ENCODE results near the gene HIPK2. TPM values are rescaled to one million over a fixed set of nuclear protein-coding genes. Genes with fewer than 3 reads are reported as not detected.

Gene HIPK2
- total RNA-seq = 72.1 to 75.8 TPM (median 72.9 TPM) in 3 replicates

DNA sequence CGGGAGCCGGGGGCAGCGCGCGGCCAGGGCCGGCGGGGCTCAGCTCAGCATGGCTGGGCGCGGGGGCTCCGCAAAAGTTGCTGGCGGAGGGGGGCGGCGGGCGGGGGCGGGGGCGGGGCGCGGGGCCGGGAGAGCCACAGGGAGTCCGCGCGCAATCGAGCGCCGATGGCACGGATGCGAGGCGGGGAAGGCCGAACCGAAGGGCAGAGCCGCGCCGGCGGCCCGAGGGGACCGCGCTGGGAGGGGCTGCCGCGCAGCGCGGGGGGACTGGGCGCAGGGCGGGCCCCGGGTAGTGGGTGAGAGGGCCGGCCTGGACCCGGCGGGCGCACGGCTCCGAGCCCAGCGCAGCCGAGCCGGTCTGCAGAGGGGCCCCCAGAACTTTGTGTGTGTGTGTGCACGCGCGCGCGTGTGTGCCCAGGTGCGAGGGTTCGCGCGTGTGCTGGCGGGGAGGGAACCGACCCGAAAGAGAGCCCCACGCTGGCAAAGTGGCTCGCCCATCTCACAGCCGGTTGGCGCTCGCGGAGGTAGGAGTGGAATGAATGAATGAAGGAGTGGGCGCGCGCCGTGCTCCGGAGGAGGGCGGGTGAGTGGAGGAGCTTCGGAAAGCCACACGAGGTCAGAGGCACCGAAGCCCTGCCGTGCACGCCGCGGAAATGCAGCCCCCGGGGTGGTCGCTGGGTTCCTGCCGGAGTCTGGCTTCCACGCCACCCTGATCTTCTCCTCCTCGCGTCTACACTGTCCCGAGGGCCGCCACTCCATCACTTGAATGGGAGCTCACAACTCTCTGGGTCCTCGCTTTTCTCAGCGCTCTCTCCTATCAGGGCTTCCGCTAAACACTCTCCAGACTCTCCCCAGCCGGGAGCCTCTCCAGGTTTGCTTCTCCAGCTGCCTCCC is at the start of gene HIPK2:
Gene HIPK2 (minus strand): TSS at position 51 of the 894 bp plus-strand sequence. CDS start 375 bp downstream, outside the sequence.
- peak; percentile 77 to 79 for DNase-seq (ENCODE audit: low spot score in 2 of 2, unreplicated experiment in 2 of 2)
- Mint-ChIP-seq H3K4me1 (peaks cover 28% of the 10 kb centered on the region), H3K27me3 (ENCODE audit: low read depth) (peaks cover 23% of the 10 kb centered on the region), H3K27ac (peak within 1 kb of the TSS; percentile 97), H3K9me3 (no peaks in the 10 kb centered on the region), H3K36me3 (no peaks in the 10 kb centered on the region), H3K4me3 (peak within 1 kb of the TSS; percentile 99)
- TF ChIP-seq, protein P1, sequence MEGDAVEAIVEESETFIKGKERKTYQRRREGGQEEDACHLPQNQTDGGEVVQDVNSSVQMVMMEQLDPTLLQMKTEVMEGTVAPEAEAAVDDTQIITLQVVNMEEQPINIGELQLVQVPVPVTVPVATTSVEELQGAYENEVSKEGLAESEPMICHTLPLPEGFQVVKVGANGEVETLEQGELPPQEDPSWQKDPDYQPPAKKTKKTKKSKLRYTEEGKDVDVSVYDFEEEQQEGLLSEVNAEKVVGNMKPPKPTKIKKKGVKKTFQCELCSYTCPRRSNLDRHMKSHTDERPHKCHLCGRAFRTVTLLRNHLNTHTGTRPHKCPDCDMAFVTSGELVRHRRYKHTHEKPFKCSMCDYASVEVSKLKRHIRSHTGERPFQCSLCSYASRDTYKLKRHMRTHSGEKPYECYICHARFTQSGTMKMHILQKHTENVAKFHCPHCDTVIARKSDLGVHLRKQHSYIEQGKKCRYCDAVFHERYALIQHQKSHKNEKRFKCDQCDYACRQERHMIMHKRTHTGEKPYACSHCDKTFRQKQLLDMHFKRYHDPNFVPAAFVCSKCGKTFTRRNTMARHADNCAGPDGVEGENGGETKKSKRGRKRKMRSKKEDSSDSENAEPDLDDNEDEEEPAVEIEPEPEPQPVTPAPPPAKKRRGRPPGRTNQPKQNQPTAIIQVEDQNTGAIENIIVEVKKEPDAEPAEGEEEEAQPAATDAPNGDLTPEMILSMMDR (IDR thresholded peaks at IDR 0.05; ENCODE audit: unreplicated experiment) = no peak

DNA sequence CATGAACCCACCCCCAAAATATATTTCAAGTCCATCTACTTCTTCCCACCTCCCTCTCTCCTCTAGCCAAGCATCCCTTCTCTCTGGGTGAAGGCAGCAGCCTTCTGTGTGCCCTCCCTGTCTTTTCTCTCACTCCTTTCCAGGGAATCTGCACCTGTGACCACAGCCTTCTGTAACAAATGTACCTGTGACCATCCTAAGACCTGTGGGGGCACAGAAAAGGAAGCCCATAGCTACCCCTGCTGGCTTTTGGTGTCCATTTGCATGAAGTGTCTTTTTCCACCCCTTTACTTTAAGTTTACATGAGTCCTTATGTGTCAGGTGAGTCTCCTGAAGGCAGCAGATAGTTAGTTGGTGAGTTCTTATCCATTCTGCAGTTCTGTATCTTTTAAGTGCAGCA is 49.2 kb upstream of the HIPK2 start:
- TF ChIP-seq, protein P1 (IDR thresholded peaks at IDR 0.05; ENCODE audit: unreplicated experiment) = no peak
- Mint-ChIP-seq H3K27ac (no peak overlapping the region), H3K4me1 (peaks cover 20% of the 10 kb centered on the region), H3K27me3 (ENCODE audit: low read depth) (peaks cover 33% of the 10 kb centered on the region), H3K4me3 (no peak overlapping the region), H3K36me3 (no peaks in the 10 kb centered on the region), H3K9me3 (peaks cover 8% of the 10 kb centered on the region)
- DNase-seq (ENCODE audit: low spot score in 2 of 2, unreplicated experiment in 2 of 2) = no peak

DNA sequence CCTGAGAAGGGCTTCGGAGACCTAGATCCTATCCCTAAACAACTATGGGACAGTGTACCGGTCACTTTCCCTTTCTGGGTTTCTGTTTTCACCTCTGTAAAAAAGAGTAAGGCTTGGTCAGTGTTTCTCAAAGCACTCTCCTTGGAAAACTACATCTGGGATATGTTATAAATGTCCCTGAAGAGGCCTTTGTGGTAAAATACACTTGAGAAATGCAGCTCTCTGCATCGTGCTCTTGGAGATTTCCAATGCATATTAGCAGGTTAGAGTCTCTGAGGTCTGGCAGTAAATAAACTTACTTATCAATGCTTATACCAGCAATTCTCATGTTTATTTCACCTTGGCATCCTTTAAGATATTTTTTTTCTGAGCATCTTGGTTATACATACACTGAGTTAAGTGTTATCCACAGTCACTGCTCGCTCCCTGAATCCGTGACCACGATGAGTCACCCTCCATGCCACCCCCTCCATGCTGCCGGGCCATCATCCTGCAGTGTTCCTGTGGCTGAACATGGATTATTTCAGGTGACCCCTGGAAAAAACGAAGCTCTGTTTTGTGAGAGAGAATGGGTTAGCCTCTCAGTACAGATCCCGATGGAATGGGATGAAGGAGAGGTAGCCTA is 48.0 kb upstream of the HIPK2 start:
- Mint-ChIP-seq H3K36me3 (no peaks in the 10 kb centered on the region), H3K27me3 (ENCODE audit: low read depth) (peaks cover 33% of the 10 kb centered on the region), H3K9me3 (peaks cover 8% of the 10 kb centered on the region), H3K4me3 (no peak overlapping the region), H3K4me1 (peaks cover 16% of the 10 kb centered on the region), H3K27ac (no peak overlapping the region)
- no peak for DNase-seq (ENCODE audit: low spot score in 2 of 2, unreplicated experiment in 2 of 2)
- TF ChIP-seq, protein P1 (IDR thresholded peaks at IDR 0.05; ENCODE audit: unreplicated experiment) = no peak

DNA sequence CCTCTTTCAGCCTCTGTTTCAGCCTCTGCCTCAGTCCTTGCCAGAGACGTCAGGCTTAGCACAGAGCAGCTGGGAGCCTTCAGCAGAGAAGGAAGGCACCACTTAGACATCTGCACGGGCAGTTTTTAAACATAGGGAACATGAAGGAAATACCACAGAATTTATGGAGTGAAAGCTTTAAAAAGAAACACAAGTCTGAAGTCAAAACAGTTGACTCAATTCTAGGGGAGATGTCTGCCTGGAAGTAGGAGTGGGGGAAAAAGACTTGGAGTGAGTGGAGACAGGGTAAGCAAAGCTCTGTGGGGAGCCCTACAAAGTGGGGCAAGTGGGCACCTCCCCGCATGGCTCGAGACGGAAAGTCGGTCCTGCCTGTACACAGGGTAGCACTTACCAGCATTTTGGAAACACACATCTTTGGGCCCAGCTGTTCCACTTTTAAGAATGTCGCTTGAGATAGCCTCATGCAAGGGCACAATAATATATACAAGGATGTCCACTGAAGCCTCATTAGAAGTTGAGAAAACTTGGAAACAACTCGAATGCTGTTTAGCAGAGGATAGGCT is 46.2 kb upstream of the HIPK2 start:
- H3K4me3 Mint-ChIP-seq = no peak overlapping the region
- peaks cover 34% of the 10 kb centered on the region for H3K27me3 Mint-ChIP-seq (ENCODE audit: low read depth)
- no peaks in the 10 kb centered on the region for H3K4me1 Mint-ChIP-seq
- no peak for DNase-seq (ENCODE audit: low spot score in 2 of 2, unreplicated experiment in 2 of 2)
- TF ChIP-seq, protein P1 (IDR thresholded peaks at IDR 0.05; ENCODE audit: unreplicated experiment) = no peak
- no peaks in the 10 kb centered on the region for H3K36me3 Mint-ChIP-seq
- peaks cover 8% of the 10 kb centered on the region for H3K9me3 Mint-ChIP-seq
- no peak overlapping the region for H3K27ac Mint-ChIP-seq

DNA sequence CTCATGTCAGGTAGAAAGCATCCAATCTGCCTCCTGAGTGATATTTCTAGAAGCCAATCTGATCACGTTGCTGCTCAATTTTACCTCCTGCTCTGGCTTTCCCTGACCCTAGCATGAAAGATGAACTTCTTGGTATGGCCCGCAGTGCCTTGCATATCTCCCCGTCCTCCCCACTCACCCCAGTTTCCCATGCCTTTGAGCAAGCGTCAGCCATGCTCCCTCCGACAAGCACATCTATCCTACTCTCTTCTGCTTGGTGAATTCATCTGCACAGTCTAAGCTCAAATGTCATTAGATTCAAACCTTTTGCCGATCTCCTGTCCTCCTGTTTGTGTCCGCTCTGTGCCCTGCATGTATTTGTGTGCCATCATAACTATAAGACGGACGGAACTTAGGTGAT is 45.1 kb upstream of the HIPK2 start:
- Mint-ChIP-seq H3K9me3 (peaks cover 5% of the 10 kb centered on the region), H3K27me3 (ENCODE audit: low read depth) (peaks cover 28% of the 10 kb centered on the region), H3K4me1 (no peaks in the 10 kb centered on the region), H3K27ac (no peak overlapping the region), H3K4me3 (no peak overlapping the region), H3K36me3 (no peaks in the 10 kb centered on the region)
- DNase-seq (ENCODE audit: low spot score in 2 of 2, unreplicated experiment in 2 of 2) = no peak
- TF ChIP-seq, protein P1 (IDR thresholded peaks at IDR 0.05; ENCODE audit: unreplicated experiment) = no peak

Data from mesothelial cell of epicardium (in vitro differentiated cells).